Lower leg skin (tissue), 4 donors: Measurements from ENCODE around the gene EFCAB9. TPM values are rescaled to one million over a fixed set of nuclear protein-coding genes. Genes with fewer than 3 reads are reported as not detected.

Experiments used
- DNase-seq, 2 donors: peaks; one replicate each; pipeline ENCODE4 v3.0.0-alpha.2; 2019; ENCODE audit warnings: low spot score in 2 of 2
- H3K4me3 ChIP-seq: fragments of 200-600 bp; sonication (generic); 2 replicates; pipeline ENCODE4 v1.5.1; 2017; ENCODE audit warnings: mild to moderate bottlenecking, low read depth; ENCODE audit not compliant: poor library complexity, severe bottlenecking
- POLR2A ChIP-seq, 2 donors: fragments of 450-650 bp; IDR thresholded peaks; one replicate each; pipeline ENCODE4 v1.6.1; 2016 to 2017; ENCODE audit warnings: antibody characterized with exemption in 2 of 2, mild to moderate bottlenecking in 1 of 2, moderate library complexity in 1 of 2
- WGBS, 2 donors: methylation state at CpG; one replicate each; pipeline ENCODE4 v1.1.5; 2018; 5-methylcytosine and 5-hydroxymethylcytosine counted together
- intact Hi-C: fragments of 100-400 bp; cut with DNase I; formaldehyde crosslinking; loops from one replicate; pipeline ENCODE4 v1.15.0; 2023; ENCODE audit warnings: low total_unique reads
- total RNA-seq, 4 donors: library from RNA; depleted of rRNA; stranded (reverse); fragments of >200 nt; gene quantifications; one replicate each; pipeline ENCODE4 v1.1.0, GENCODE V29; 2016
- TF ChIP-seq, protein P1 (sequence below), 3 donors: fragments of 450-650 bp; IDR thresholded peaks; one replicate each; pipeline ENCODE4 v1.5.1; 2016; ENCODE audit warnings: antibody characterized with exemption in 3 of 3, mild to moderate bottlenecking in 3 of 3, moderate library complexity in 2 of 3

The EFCAB9 gene
- total RNA-seq, 4 donors from 2014 or later, result not detected

DNA sequence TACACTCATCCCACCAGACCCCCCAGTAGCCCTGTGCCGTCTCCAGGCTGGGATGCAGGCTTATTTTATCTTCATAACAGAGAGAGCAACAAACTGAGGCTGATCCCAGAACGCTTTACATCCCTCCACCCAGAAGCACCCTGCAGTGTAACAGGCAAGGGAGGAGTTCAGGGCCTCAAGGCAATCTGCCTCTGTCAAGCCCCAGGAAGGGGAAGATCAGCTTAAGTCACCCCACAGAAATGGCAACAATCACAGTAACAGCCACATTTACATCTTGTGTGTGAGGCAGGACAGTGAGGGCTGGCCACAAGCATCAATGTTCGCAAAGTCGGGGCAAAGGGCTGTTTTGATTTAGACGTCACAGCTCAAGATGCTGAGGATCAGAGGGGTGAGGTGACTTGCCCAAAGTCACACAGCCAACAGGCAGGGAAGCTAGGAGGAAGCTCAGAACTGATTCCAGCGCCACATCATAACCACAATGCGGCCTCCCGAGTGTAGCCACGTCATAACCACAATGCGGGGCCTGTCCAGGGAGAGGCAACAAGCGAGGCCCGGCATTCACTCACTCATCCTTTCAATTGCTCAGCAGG lies 20.3 kb upstream of the EFCAB9 start:
- no peak for DNase-seq
- 82 to 83% methylated on average over 11 to 12 of the region's 12 CpGs for WGBS, 2 donors
- no peak for TF ChIP-seq POLR2A (IDR thresholded peaks at IDR 0.05)
- TF ChIP-seq, protein P1, sequence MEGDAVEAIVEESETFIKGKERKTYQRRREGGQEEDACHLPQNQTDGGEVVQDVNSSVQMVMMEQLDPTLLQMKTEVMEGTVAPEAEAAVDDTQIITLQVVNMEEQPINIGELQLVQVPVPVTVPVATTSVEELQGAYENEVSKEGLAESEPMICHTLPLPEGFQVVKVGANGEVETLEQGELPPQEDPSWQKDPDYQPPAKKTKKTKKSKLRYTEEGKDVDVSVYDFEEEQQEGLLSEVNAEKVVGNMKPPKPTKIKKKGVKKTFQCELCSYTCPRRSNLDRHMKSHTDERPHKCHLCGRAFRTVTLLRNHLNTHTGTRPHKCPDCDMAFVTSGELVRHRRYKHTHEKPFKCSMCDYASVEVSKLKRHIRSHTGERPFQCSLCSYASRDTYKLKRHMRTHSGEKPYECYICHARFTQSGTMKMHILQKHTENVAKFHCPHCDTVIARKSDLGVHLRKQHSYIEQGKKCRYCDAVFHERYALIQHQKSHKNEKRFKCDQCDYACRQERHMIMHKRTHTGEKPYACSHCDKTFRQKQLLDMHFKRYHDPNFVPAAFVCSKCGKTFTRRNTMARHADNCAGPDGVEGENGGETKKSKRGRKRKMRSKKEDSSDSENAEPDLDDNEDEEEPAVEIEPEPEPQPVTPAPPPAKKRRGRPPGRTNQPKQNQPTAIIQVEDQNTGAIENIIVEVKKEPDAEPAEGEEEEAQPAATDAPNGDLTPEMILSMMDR (IDR thresholded peaks at IDR 0.05), result no peak
- intact Hi-C loops, result no loop called here
- H3K4me3 ChIP-seq, result no peak overlapping the region

DNA sequence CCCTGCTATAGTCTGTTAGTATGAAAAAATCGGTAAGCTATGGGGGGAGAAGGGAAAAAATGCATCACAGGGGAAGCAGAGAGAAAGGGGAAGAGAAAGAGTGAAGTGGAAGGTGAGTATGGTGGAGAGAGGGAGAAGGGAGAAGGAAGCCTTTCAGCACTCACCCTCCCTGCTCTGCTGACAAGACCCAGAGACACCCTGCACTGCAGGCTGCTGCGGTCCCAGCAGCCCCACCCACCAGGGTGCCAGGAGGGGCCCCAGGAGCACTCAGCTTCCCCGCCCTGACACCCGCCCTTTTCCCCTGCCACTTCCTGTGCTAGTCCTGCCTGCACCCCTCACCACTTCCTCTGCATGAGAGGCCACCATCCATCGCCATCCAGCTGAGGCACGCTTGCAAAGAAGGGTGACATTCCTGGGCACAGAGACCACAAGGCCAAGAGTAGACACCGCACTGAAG lies 18.7 kb upstream of the EFCAB9 start:
- TF ChIP-seq POLR2A (IDR thresholded peaks at IDR 0.05), result no peak
- TF ChIP-seq, protein P1 (IDR thresholded peaks at IDR 0.05), result no peak
- H3K4me3 ChIP-seq, result no peak overlapping the region
- peak; percentile 57 to 94 for DNase-seq
- intact Hi-C loops, result no loop called here
- WGBS, 2 donors, result 47 to 68% methylated on average over 7 of the region's 7 CpGs

DNA sequence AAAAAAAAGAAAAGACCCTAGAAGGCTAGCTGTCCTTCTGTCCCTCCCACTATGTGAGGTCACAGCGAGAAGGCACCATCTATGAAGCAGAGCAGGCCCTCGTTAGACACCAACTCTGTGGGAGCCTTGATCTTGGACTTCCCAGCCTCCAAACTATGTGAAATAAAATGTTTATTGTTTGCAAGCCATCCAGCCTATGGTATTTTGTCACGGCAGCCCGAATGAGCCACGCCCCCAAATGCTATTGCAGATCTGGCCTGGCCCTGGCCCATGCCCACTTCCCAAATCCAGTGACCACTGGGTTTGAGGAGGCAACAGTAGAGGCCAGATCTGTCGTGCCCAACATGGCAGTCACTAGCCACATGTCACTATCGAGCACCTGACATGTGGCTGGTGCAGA lies 16.8 kb upstream of the EFCAB9 start:
- DNase-seq, result no peak
- intact Hi-C loops, result no loop called here

DNA sequence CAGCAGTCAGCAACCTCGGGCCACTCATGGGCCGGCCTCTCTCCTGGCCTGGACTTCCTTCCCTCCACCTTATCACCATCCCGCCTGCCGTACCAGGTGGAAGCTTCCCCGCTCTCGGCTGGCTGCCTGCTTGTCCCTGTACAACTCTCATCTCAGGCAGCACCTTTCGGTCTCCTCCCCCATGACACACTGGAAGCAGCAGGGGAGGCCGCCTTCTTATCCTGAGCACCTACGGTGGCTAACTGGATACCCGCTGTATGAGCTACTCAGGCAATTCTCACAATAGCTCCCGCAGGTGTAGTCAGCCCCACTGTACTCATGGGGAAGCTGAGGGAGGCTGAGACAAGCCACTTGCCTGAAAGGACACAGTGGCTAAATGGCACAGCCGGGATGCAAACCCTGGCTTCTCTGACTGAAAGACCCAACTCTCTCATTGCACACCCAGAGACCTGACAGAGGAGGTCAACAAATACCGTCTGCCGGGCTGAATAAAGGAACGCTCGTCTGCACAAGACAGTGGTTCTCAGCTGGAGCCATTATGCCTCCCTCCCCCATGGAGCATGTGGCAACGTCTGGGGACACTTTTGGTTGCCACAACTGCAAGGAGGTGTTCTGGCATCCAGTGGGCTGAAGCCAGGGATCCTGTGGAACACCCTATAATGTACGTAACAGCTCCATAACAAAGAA lies 15.5 kb upstream of the EFCAB9 start:
- TF ChIP-seq, protein P1 (IDR thresholded peaks at IDR 0.05), result no peak
- TF ChIP-seq POLR2A (IDR thresholded peaks at IDR 0.05), result no peak
- H3K4me3 ChIP-seq, result no peak overlapping the region
- DNase-seq, result no peak
- 72 to 80% methylated on average over 18 of the region's 18 CpGs for WGBS, 2 donors
- intact Hi-C loops, result no loop called here

More for the DNA sequence above, 16.8 kb upstream of the EFCAB9 start:
- TF ChIP-seq POLR2A (IDR thresholded peaks at IDR 0.05), result no peak
- TF ChIP-seq, protein P1 (IDR thresholded peaks at IDR 0.05), result no peak
- WGBS, 2 donors, result 91 to 92% methylated on average over 7 of the region's 7 CpGs
- H3K4me3 ChIP-seq, result no peak overlapping the region

DNA sequence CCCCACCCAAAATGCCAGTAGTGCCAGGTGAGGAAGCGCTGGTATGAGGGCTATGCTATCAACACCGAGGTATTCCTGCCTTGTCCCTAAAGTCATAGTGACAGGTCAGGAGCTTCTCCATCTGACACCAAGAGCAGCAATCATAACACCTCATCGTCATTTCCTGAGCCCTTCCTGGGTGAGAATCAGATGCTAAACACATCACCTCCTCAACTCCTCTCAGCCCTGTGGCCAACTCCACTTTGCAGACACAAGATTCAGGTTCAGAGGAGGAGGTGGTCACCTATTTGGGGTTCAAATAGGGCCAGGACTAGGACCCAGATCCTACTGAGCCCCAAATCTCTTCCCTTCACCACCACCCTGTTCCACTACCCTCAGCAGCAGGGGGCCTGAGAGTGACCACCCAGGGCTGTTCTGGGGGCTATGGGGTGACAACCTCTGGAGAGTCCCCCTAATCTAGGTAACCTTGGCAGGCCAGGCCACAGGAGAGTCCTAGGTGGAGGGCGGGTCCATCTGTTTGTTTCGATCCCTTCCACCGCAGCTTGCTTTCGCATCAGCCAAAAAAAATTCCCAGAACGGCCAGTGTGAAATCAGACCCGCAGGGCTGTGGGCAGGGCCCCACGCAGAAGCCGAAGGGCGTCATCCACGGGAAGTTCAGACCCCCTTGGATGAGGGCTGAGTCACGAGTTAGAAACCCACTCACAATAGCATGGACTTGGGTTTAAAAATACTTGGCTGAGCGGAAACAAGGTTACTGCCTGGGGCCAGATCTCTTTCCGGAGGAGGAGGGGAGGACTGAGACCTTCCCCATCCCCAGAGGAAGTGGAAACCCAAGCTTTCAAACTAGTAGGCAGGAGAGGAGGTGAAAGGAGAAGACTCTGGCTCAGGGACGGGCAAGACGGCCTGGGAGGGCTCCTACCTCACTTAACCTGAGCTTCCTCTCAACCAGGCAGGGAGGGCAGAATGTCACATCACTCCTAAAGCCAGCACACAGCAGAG lies 14.7 kb upstream of the EFCAB9 start:
- DNase-seq, result no peak
- H3K4me3 ChIP-seq, result no peak overlapping the region
- TF ChIP-seq POLR2A (IDR thresholded peaks at IDR 0.05), result no peak
- TF ChIP-seq, protein P1 (IDR thresholded peaks at IDR 0.05), result no peak
- 54 to 57% methylated on average over 18 of the region's 18 CpGs for WGBS, 2 donors
- intact Hi-C loops, result no loop called here
